ENCODE data around the gene RCC2. TPM values are rescaled to one million over a fixed set of nuclear protein-coding genes. Genes with fewer than 3 reads are reported as not detected.
"Not testable (repeated sequence)": the region's sequence is repeated elsewhere in the genome, so short reads cannot be mapped to it uniquely, and the experiment has no call there.

The RCC2 gene
- 193 and 196 TPM in 2 replicates for total RNA-seq
- long read RNA-seq, partial matches to known transcripts = 12 of 39 reads
- long read RNA-seq, other reads (novel, unspliced or antisense) = 26 of 39 reads

DNA sequence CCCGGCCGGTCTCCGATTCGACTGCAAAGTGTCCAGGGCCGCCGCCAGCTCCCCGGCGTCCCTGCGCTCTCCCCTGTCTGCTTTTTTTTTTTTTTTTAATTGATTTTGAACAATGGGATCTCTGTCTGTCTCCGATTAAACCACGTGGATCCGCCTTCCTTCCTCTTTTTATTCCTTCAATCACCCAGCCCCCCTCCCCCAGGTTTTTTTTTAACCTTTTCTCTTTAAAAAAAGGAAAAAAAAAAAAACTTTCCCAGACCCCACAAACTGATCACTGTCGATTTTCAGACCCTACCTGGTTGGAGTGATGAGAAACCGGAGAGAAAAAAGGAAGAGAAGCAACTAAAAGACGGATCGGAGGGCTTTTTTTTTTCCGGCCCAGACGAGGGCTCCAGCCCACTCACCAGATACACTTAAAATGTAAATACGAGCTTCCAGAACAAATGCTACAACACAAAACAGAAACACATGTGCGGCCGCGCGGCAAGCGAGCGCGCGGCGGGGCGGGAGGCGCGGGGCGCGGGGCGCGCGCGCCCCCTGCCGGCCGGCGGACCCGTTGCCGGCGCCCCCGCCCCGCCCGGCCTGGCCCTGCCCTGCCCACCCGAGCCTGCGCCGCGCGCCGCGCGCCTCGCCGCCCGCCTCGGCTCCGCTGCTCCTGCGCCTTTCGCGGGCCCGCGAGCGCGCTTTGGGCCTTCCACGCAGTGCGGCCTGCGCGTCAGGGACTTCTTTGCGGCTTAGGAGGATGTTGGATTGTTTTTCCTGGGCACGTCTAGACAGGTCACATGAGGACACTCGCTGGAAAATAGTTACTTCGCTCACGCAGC lies at the start of gene RCC2:
RCC2 (minus strand) TSS at position 428 of the 824 bp plus-strand sequence. CDS start 1,163 bp downstream, outside the sequence.
- Mint-ChIP-seq H3K4me1 (ENCODE audit: low read depth) (peaks cover 22% of the 10 kb centered on the region), H3K27me3 (peaks cover 34% of the 10 kb centered on the region), H3K9me3 (ENCODE audit: low read depth) (no peaks in the 10 kb centered on the region), H3K27ac (peak within 1 kb of the TSS; percentile 99), H3K36me3 (ENCODE audit: insufficient read depth) (no peaks in the 10 kb centered on the region), H3K4me3 (ENCODE audit: low read depth) (peak within 1 kb of the TSS; percentile 97)
- peak; percentile 52 for DNase-seq (ENCODE audit: low spot score, unreplicated experiment)
- TF ChIP-seq, protein P1, sequence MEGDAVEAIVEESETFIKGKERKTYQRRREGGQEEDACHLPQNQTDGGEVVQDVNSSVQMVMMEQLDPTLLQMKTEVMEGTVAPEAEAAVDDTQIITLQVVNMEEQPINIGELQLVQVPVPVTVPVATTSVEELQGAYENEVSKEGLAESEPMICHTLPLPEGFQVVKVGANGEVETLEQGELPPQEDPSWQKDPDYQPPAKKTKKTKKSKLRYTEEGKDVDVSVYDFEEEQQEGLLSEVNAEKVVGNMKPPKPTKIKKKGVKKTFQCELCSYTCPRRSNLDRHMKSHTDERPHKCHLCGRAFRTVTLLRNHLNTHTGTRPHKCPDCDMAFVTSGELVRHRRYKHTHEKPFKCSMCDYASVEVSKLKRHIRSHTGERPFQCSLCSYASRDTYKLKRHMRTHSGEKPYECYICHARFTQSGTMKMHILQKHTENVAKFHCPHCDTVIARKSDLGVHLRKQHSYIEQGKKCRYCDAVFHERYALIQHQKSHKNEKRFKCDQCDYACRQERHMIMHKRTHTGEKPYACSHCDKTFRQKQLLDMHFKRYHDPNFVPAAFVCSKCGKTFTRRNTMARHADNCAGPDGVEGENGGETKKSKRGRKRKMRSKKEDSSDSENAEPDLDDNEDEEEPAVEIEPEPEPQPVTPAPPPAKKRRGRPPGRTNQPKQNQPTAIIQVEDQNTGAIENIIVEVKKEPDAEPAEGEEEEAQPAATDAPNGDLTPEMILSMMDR (IDR thresholded peaks at IDR 0.05; ENCODE audit: unreplicated experiment) = peak; percentile 19

DNA sequence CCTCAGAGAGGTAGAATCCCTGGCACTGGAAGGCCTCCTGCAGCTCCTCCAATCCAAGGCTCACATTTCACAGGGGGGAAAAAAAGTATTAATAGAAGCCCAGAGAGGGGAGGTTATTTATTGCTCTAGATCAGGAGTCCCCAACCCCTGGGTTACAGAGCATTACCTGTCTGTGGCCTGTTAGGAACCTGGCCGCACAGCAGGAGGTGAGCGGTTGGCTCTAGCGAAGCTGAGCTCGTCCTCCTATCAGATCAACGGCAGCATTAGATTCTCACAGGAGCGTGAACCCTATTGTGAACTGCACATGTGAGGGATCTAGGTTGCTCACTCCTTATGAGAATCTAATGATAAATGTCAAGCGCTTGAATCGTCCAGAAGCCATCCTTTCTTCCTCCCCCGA lies 46.8 kb upstream of the RCC2 start:
- H3K36me3 Mint-ChIP-seq (ENCODE audit: insufficient read depth) = no peaks in the 10 kb centered on the region
- peaks cover 3% of the 10 kb centered on the region for H3K9me3 Mint-ChIP-seq (ENCODE audit: low read depth)
- no peaks in the 10 kb centered on the region for H3K4me1 Mint-ChIP-seq (ENCODE audit: low read depth)
- TF ChIP-seq, protein P1 (IDR thresholded peaks at IDR 0.05; ENCODE audit: unreplicated experiment) = no peak
- H3K27ac Mint-ChIP-seq = no peak overlapping the region
- H3K27me3 Mint-ChIP-seq = peaks cover 18% of the 10 kb centered on the region
- no peak for DNase-seq (ENCODE audit: low spot score, unreplicated experiment)
- H3K4me3 Mint-ChIP-seq (ENCODE audit: low read depth) = no peak overlapping the region

DNA sequence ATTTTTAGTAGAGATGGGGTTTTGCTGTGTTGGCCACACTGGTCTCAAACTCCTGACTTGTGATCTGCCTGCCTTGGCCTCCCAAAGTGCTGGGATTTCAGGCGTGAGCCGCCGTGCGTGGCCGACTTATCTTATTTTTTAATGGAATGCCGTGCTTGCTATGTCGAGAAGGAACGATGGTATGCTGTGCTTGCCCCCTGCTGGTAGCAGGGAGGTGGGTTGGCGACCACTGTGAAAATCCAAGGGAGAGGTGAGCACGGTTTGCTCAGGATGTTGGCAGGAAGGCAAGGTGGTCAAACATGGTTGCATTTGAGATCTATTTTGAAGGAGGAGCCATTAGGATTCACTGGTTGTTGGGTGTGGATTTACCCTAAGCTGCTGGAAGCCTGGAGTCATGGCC lies 45.8 kb upstream of the RCC2 start:
- TF ChIP-seq, protein P1 (IDR thresholded peaks at IDR 0.05; ENCODE audit: unreplicated experiment) = peak; percentile 50
- no peak overlapping the region for H3K4me3 Mint-ChIP-seq (ENCODE audit: low read depth)
- DNase-seq (ENCODE audit: low spot score, unreplicated experiment) = no peak
- no peaks in the 10 kb centered on the region for H3K36me3 Mint-ChIP-seq (ENCODE audit: insufficient read depth)
- H3K27me3 Mint-ChIP-seq = peaks cover 18% of the 10 kb centered on the region
- H3K27ac Mint-ChIP-seq = peak overlapping the region; percentile 47
- peaks cover 3% of the 10 kb centered on the region for H3K9me3 Mint-ChIP-seq (ENCODE audit: low read depth)
- no peaks in the 10 kb centered on the region for H3K4me1 Mint-ChIP-seq (ENCODE audit: low read depth)

DNA sequence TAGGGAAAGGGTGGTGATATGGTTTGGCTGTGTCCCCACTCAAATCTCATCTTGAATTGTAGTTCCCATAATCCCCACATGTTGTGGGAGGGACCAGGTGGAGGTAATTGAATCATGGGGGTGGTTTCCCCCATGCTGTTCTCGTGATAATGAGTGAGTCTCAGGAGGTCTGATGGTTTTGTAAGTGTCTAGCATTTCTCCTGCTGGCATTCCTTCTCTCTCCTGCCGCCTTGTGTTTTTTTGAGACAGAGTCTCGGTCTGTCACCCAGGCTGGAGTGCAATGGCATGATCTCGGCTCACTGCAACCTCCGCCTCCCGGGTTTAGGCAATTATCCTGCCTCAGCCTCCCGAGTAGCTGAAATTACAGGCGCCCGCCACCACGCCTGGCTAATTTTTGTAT lies 42.5 kb upstream of the RCC2 start:
- H3K4me3 Mint-ChIP-seq (ENCODE audit: low read depth); H3K36me3 Mint-ChIP-seq (ENCODE audit: insufficient read depth); H3K9me3 Mint-ChIP-seq (ENCODE audit: low read depth); H3K4me1 Mint-ChIP-seq (ENCODE audit: low read depth); H3K27ac Mint-ChIP-seq; DNase-seq (ENCODE audit: low spot score, unreplicated experiment): not testable (repeated sequence)
- peaks cover 18% of the 10 kb centered on the region for H3K27me3 Mint-ChIP-seq

DNA sequence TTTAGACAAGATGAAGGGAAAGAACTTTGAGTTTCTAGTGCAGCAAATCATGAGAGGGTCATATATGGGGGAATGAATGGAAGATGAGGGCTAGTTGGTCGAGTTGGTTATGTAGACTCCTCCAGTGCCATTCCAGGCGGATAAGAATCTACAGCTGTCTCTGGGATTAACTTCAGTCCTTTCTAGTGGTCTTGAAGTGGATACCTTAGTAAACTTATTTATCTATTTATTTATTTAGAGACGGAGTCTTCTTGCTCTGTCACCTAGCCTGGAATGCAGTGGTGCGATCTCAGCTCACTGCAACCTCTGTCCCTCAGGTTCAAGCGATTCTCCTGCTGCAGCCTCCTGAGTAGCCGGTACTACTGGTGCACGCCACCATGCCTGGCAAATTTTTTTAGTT lies 41.4 kb upstream of the RCC2 start:
- H3K4me1 Mint-ChIP-seq (ENCODE audit: low read depth) = no peaks in the 10 kb centered on the region

More for the DNA sequence above, 41.4 kb upstream of the RCC2 start:
- Mint-ChIP-seq H3K4me3 (ENCODE audit: low read depth) (no peak overlapping the region), H3K9me3 (ENCODE audit: low read depth) (peaks cover 3% of the 10 kb centered on the region), H3K27ac (no peak overlapping the region), H3K36me3 (ENCODE audit: insufficient read depth) (no peaks in the 10 kb centered on the region), H3K27me3 (peaks cover 15% of the 10 kb centered on the region)
- TF ChIP-seq, protein P1 (IDR thresholded peaks at IDR 0.05; ENCODE audit: unreplicated experiment) = no peak
- no peak for DNase-seq (ENCODE audit: low spot score, unreplicated experiment)

Measured in progenitor cell of endocrine pancreas (in vitro differentiated cells).